H1 (cell line): Measurements from ENCODE around the gene SLC22A15. TPM values are rescaled to one million over a fixed set of nuclear protein-coding genes. Genes with fewer than 3 reads are reported as not detected.

Source experiments
- CTCF ChIA-PET: fragments of 300-600 bp; sonication (Branson Sonifier 250); formaldehyde crosslinking; loops from one replicate; lab custom pipeline; 2021; ENCODE audit not compliant: partially characterized antibody; lab: Charles Lee
- POLR2A ChIA-PET: fragments of 300-600 bp; sonication (Branson Sonifier 250); formaldehyde crosslinking; loops from one replicate; lab custom pipeline; 2021; ENCODE audit warnings: inconsistent platforms; ENCODE audit not compliant: partially characterized antibody; lab: Charles Lee
- DNase-seq, 2 experiments: peaks; one replicate each; pipeline versions ENCODE4 v3.0.0 to v3.0.0-alpha.2; 2010 to 2022; ENCODE audit warnings: low spot score in 2 of 2, low read depth in 1 of 2, mixed read lengths in 1 of 2
- FAIRE-seq: peaks from 2 replicates; lab custom pipeline; 2011; peaks lifted over from hg19 to GRCh38; lab: Jason Lieb, UNC
- H2AFZ ChIP-seq: 2 replicates; pipeline ENCODE4 v1.8.1; 2012; ENCODE audit warnings: low read length, inconsistent platforms
- H2AK5ac ChIP-seq: 2 replicates; pipeline ENCODE4 v1.6.1; 2013; ENCODE audit warnings: low read depth, low read length
- H2BK120ac ChIP-seq: replicated peaks from 2 replicates; pipeline ENCODE3; 2013; ENCODE audit warnings: low read depth, low read length, inconsistent platforms
- H2BK12ac ChIP-seq: 2 replicates; pipeline ENCODE4 v1.6.1; 2013; ENCODE audit warnings: low read depth, low read length
- H2BK15ac ChIP-seq: 2 replicates; pipeline ENCODE4 v1.6.1; 2013; ENCODE audit warnings: low read length
- H2BK20ac ChIP-seq: 2 replicates; pipeline ENCODE4 v1.6.1; 2013; ENCODE audit warnings: low read length
- H2BK5ac ChIP-seq: 2 replicates; pipeline ENCODE4 v1.6.1; 2013; ENCODE audit warnings: low read depth, low read length
- H3K14ac ChIP-seq: 2 replicates; pipeline ENCODE4 v1.6.1; 2013; ENCODE audit warnings: inconsistent platforms; ENCODE audit not compliant: insufficient read length
- H3K18ac ChIP-seq: 2 replicates; pipeline ENCODE4 v1.6.1; 2013; ENCODE audit warnings: low read length; ENCODE audit errors: extremely low read depth
- H3K23ac ChIP-seq: 2 replicates; pipeline ENCODE4 v1.6.1; 2013; ENCODE audit warnings: inconsistent platforms; ENCODE audit not compliant: insufficient read length
- H3K23me2 ChIP-seq: 2 replicates; pipeline ENCODE4 v1.6.1; 2013; ENCODE audit warnings: low read depth, low read length
- H3K27ac ChIP-seq: 2 replicates; pipeline ENCODE4 v1.6.1; 2011; ENCODE audit warnings: low read depth, low read length, inconsistent platforms
- H3K27me3 ChIP-seq, 4 experiments: replicated peaks in 1 of 4; 1 replicate in 1 of 4; 2 replicates in 3 of 4; pipeline versions ENCODE4 v1.6.1 to v1.8.1; 2011 to 2013; ENCODE audit warnings: low read length in 3 of 4, mild to moderate bottlenecking in 3 of 4, inconsistent platforms in 2 of 4, mixed read lengths in 2 of 4, moderate library complexity in 1 of 4; ENCODE audit not compliant: control insufficient read depth in 3 of 4, insufficient read depth in 3 of 4; ENCODE audit errors: extremely low read depth in 1 of 4
- H3K36me3 ChIP-seq, 4 experiments: 2 replicates each; pipeline versions ENCODE4 v1.6.1 to v1.8.1; 2011 to 2013; ENCODE audit warnings: mild to moderate bottlenecking in 4 of 4, low read length in 3 of 4, moderate library complexity in 2 of 4, control low read depth in 1 of 4, inconsistent platforms in 1 of 4; ENCODE audit not compliant: insufficient read depth in 4 of 4, control insufficient read depth in 2 of 4
- H3K4ac ChIP-seq: replicated peaks from 2 replicates; pipeline ENCODE3; 2013; ENCODE audit warnings: low read length, low read depth, mixed read lengths, inconsistent platforms; ENCODE audit not compliant: insufficient read length
- H3K4me1 ChIP-seq, 4 experiments: replicated peaks in 1 of 4; 1 replicate in 1 of 4; 2 replicates in 3 of 4; pipeline versions ENCODE4 v1.6.1 to v1.8.1; 2011 to 2013; ENCODE audit warnings: low read length in 3 of 4, inconsistent platforms in 2 of 4, mixed read lengths in 1 of 4; ENCODE audit not compliant: insufficient read depth in 4 of 4, control insufficient read depth in 3 of 4
- H3K4me2 ChIP-seq, 2 experiments: 2 replicates each; pipeline versions ENCODE4 v1.6.1 to v1.8.1; 2011 to 2013; ENCODE audit warnings: low read depth in 2 of 2, low read length in 2 of 2, control low read depth in 1 of 2, inconsistent platforms in 1 of 2, mild to moderate bottlenecking in 1 of 2; ENCODE audit not compliant: insufficient read depth in 1 of 2
- H3K4me3 ChIP-seq, 4 experiments: fragments of 200-600, 300-600 bp in 1 of 4; sonication (generic), shearing (Covaris generic), sonication (Bioruptor Twin) in 1 of 4; 2 replicates each; pipeline versions ENCODE4 v1.5.1 to v1.8.1; 2011 to 2016; ENCODE audit warnings: low read length in 4 of 4, low read depth in 3 of 4, control low read depth in 2 of 4, inconsistent platforms in 2 of 4, mild to moderate bottlenecking in 2 of 4, mixed read lengths in 1 of 4, moderate library complexity in 1 of 4; ENCODE audit not compliant: insufficient read depth in 2 of 4; ENCODE audit errors: extremely low read depth in 1 of 4
- H3K56ac ChIP-seq: replicated peaks from 2 replicates; pipeline ENCODE3; 2013; ENCODE audit warnings: low read depth, mild to moderate bottlenecking, mixed read lengths, low read length, inconsistent platforms; ENCODE audit not compliant: insufficient read length
- H3K79me1 ChIP-seq: 2 replicates; pipeline ENCODE4 v1.6.1; 2013; ENCODE audit warnings: low read depth, low read length, control low read depth
- H3K79me2 ChIP-seq, 2 experiments: 2 replicates each; pipeline versions ENCODE4 v1.6.1 to v1.8.1; 2012 to 2013; ENCODE audit warnings: low read length in 2 of 2, mild to moderate bottlenecking in 2 of 2, inconsistent platforms in 1 of 2; ENCODE audit not compliant: insufficient read depth in 2 of 2, control insufficient read depth in 1 of 2
- H3K9ac ChIP-seq, 4 experiments: replicated peaks in 1 of 4; 1 replicate in 1 of 4; 2 replicates in 3 of 4; pipeline versions ENCODE4 v1.6.1 to v1.8.1; 2011 to 2013; ENCODE audit warnings: low read depth in 3 of 4, low read length in 3 of 4, control low read depth in 2 of 4, mild to moderate bottlenecking in 2 of 4, moderate library complexity in 2 of 4, inconsistent platforms in 1 of 4; ENCODE audit errors: extremely low read depth in 1 of 4
- H3K9me3 ChIP-seq, 2 experiments: 2 replicates each; pipeline versions ENCODE4 v1.6.1 to v1.8.1; 2012 to 2013; ENCODE audit warnings: mild to moderate bottlenecking in 2 of 2, moderate library complexity in 2 of 2, control low read depth in 1 of 2, inconsistent platforms in 1 of 2, low read depth in 1 of 2, low read length in 1 of 2, mixed read lengths in 1 of 2; ENCODE audit not compliant: insufficient read depth in 2 of 2
- H4K20me1 ChIP-seq, 2 experiments: replicated peaks in 1 of 2; 2 replicates each; pipeline versions ENCODE3 to v1.8.1; 2011 to 2013; ENCODE audit warnings: inconsistent platforms in 2 of 2, low read length in 2 of 2, mild to moderate bottlenecking in 1 of 2; ENCODE audit not compliant: insufficient read depth in 2 of 2, control insufficient read depth in 1 of 2
- H4K5ac ChIP-seq: 2 replicates; pipeline ENCODE4 v1.6.1; 2013; ENCODE audit warnings: low read length, low read depth, mixed read lengths, inconsistent platforms; ENCODE audit not compliant: insufficient read length
- H4K8ac ChIP-seq: 2 replicates; pipeline ENCODE4 v1.8.0; 2013; ENCODE audit warnings: mild to moderate bottlenecking, moderate library complexity, low read length, inconsistent platforms; ENCODE audit not compliant: insufficient read depth; ENCODE audit errors: extremely low read depth
- H4K91ac ChIP-seq: replicated peaks from 2 replicates; pipeline ENCODE3; 2013; ENCODE audit warnings: low read length, mixed read lengths, inconsistent platforms; ENCODE audit not compliant: insufficient read length
- ASH2L ChIP-seq: fragments of 200-600, 300-600 bp; sonication (generic); IDR thresholded peaks from one replicate; pipeline ENCODE4 v1.7.1; 2017; ENCODE audit warnings: low read length
- BCL11A ChIP-seq, 2 experiments: IDR thresholded peaks; one replicate each; pipeline ENCODE4 v1.6.1; 2011; ENCODE audit warnings: low read depth in 2 of 2, low read length in 2 of 2, mild to moderate bottlenecking in 2 of 2
- EZH2 ChIP-seq: fragments of 200-600 bp; sonication (generic); IDR thresholded peaks from 2 replicates; pipeline ENCODE4 v1.7.1; 2012; ENCODE audit warnings: low read depth, mild to moderate bottlenecking, moderate library complexity, low read length, inconsistent platforms; ENCODE audit not compliant: severe bottlenecking
- KDM5A ChIP-seq: fragments of 200-600 bp; IDR thresholded peaks from 2 replicates; pipeline ENCODE4 v1.7.1; 2012; ENCODE audit warnings: mild to moderate bottlenecking, low read length, inconsistent platforms, mixed read lengths
- TCF12 ChIP-seq: IDR thresholded peaks from 2 replicates; pipeline ENCODE4 v1.6.1; 2011; ENCODE audit warnings: low read depth, mild to moderate bottlenecking, low read length
- TEAD4 ChIP-seq: IDR thresholded peaks from 2 replicates; pipeline ENCODE4 v1.6.1; 2012; ENCODE audit warnings: low read depth, low read length, inconsistent platforms, mixed read lengths
- YY1 ChIP-seq: IDR thresholded peaks from 2 replicates; pipeline ENCODE4 v1.6.1; 2011; ENCODE audit warnings: low read depth, mild to moderate bottlenecking, low read length
- WGBS, 2 experiments: shearing (Covaris generic) in 1 of 2; methylation state at CpG; one replicate each; pipeline versions ENCODE4 v1.1.6 to v1.1.7; 2013 to 2015; ENCODE audit warnings: low lambda C conversion rate in 2 of 2, mixed read lengths in 2 of 2, inconsistent platforms in 1 of 2, low coverage in 1 of 2, missing lambda C conversion rate in 1 of 2; ENCODE audit not compliant: insufficient replicate concordance in 2 of 2, insufficient coverage in 1 of 2, insufficient read length in 1 of 2; ENCODE audit errors: extremely low coverage in 1 of 2, missing lambda C conversion rate in 1 of 2; 5-methylcytosine and 5-hydroxymethylcytosine counted together
- polyA plus RNA-seq, 7 experiments: library from polyadenylated mRNA; depleted of rRNA in 3 of 7; stranded (reverse) in 5 of 7; unstranded in 2 of 7; fragments of >200 nt in 5 of 7; fragments of 200-250 nt in 2 of 7; gene quantifications; 1 replicate in 5 of 7; 2 replicates in 1 of 7; 4 replicates in 1 of 7; pipeline versions ENCODE4 v1.2.1 to v1.2.3, GENCODE V29; 2011 to 2013; ENCODE audit warnings: missing spikeins in 2 of 7, mixed read lengths in 2 of 7
- total RNA-seq: library from RNA; stranded (reverse); fragmentation: NEBNext Ultra II Directional; extraction: Animal tissue kit (Norgen Biotek cat#: 25700); gene quantifications from 2 replicates; pipeline ENCODE4 v1.2.1, GENCODE V29; 2021
- TF ChIP-seq, protein P1 (sequence below): IDR thresholded peaks from 2 replicates; pipeline ENCODE4 v1.6.1; 2011; ENCODE audit warnings: low read depth, mild to moderate bottlenecking, low read length; ENCODE audit not compliant: insufficient read depth
- TF ChIP-seq, protein P2 (sequence below): IDR thresholded peaks from 2 replicates; pipeline ENCODE4 v1.6.1; 2011; ENCODE audit warnings: low read length, improper control_type of control experiment

Gene SLC22A15
- total and polyA plus RNA-seq, 2 of the 8 experiments (the other 6 are each of a cell fraction or from before 2014, with no cell fraction given), result 3.2 to 3.3 TPM

DNA sequence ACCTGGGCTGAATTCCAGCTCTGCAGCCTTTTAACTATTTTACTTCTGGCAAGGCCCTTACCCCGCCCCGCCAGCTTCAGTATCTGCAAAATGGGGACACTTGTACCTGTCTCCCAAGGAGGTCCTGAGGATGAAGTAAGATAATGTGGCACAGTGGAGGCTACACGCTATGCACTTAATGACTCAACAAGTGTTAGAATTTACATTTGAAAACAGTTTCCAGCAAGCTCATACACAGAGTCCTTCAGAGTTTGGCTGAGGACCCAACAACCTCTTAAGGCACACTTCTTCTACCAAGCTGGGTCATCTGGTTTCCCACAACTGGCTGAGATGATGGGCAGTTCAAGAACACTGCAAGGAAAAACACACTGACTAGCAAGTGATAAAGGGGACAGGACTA, 30.2 kb upstream of the SLC22A15 start:
- Histone ChIP-seq H2BK12ac (no peak overlapping the region), H3K27me3 (no peaks in the 10 kb centered on the region), H3K4ac (no peak overlapping the region), H3K4me1 (no peaks in the 10 kb centered on the region), H3K18ac (no peak overlapping the region), H3K79me1 (no peaks in the 10 kb centered on the region), H3K9me3 (no peaks in the 10 kb centered on the region), H2BK5ac (no peak overlapping the region), H3K23ac (no peak overlapping the region), H3K4me2 (no peak overlapping the region), H3K9ac (no peak overlapping the region), H2BK120ac (no peak overlapping the region), H3K56ac (no peak overlapping the region), H4K20me1 (no peaks in the 10 kb centered on the region), H2BK20ac (no peak overlapping the region), H3K27ac (no peak overlapping the region), H2AK5ac (no peak overlapping the region), H3K4me3 (no peak overlapping the region), H3K14ac (no peak overlapping the region), H4K5ac (no peak overlapping the region), H2BK15ac (no peak overlapping the region), H4K91ac (no peak overlapping the region), H3K79me2 (no peaks in the 10 kb centered on the region), H2AFZ (no peak overlapping the region), H3K36me3 (no peaks in the 10 kb centered on the region), H3K23me2 (no peaks in the 10 kb centered on the region), H4K8ac (no peak overlapping the region)
- ChIA-PET POLR2A (no interaction called here), CTCF (interaction anchor here (0.7 to 1.4 kb wide), 4 partner anchors 36 to 131 kb away, joined by 3 to 5 read pairs (median 3); no protein-coding TSS in a partner anchor)
- DNase-seq (no peak), FAIRE-seq (no peak)
- WGBS, 2 experiments, result 69% methylated on average over 3 of the region's 3 CpGs; no CpG with 5 or more reads in 1 of the 2 experiments
- no peak for TF ChIP-seq ASH2L
- no peak for TF ChIP-seq TEAD4
- no peak for TF ChIP-seq TCF12
- no peak for TF ChIP-seq EZH2
- TF ChIP-seq, protein P1, sequence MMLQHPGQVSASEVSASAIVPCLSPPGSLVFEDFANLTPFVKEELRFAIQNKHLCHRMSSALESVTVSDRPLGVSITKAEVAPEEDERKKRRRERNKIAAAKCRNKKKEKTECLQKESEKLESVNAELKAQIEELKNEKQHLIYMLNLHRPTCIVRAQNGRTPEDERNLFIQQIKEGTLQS, result no peak
- TF ChIP-seq KDM5A, result no peak
- no peak for TF ChIP-seq BCL11A (IDR thresholded peaks at IDR 0.05; ENCODE audit: low read depth in 2 of 2, low read length in 2 of 2)
- TF ChIP-seq, protein P2, sequence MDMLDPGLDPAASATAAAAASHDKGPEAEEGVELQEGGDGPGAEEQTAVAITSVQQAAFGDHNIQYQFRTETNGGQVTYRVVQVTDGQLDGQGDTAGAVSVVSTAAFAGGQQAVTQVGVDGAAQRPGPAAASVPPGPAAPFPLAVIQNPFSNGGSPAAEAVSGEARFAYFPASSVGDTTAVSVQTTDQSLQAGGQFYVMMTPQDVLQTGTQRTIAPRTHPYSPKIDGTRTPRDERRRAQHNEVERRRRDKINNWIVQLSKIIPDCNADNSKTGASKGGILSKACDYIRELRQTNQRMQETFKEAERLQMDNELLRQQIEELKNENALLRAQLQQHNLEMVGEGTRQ, result no peak
- no peak for TF ChIP-seq YY1
